HG03521 (cell line): Measurements from ENCODE around the gene PIEZO2.

Experiments
- ATAC-seq: cut with Tn5 transposase; IDR thresholded peaks from one replicate; pipeline ENCODE4 v1.9.1; 2021; ENCODE audit warnings: mild to moderate bottlenecking, moderate library complexity; ENCODE audit not compliant: unreplicated experiment

PIEZO2 gene

GRCh38 chr18:11034884-11035283 lies 114.5 kb downstream of the PIEZO2 start:
- ATAC-seq, result no peak

GRCh38 chr18:11033503-11033902 lies 115.9 kb downstream of the PIEZO2 start:
- no peak for ATAC-seq

GRCh38 chr18:11031966-11032365 lies 117.4 kb downstream of the PIEZO2 start:
- ATAC-seq, result no peak

GRCh38 chr18:11029021-11029420 lies 120.3 kb downstream of the PIEZO2 start:
- no peak for ATAC-seq

GRCh38 chr18:11027862-11028261 lies 121.5 kb downstream of the PIEZO2 start:
- ATAC-seq, result no peak

- ATAC-seq, result no peak
Measured at GRCh38 chr18:11025671-11026070, 123.7 kb downstream of the PIEZO2 start.

- ATAC-seq, result no peak
Measured at GRCh38 chr18:11024928-11025669, 124.3 kb downstream of the PIEZO2 start.

- ATAC-seq, result no peak
Measured at GRCh38 chr18:11021477-11021876, 127.9 kb downstream of the PIEZO2 start.

- no peak for ATAC-seq
Measured at GRCh38 chr18:11020877-11021414, 128.4 kb downstream of the PIEZO2 start.

GRCh38 chr18:11020161-11020853 lies 129.1 kb downstream of the PIEZO2 start:
- no peak for ATAC-seq

GRCh38 chr18:11019295-11020105 lies 129.9 kb downstream of the PIEZO2 start:
- no peak for ATAC-seq

- no peak for ATAC-seq
Measured at GRCh38 chr18:11009869-11010268, 139.5 kb downstream of the PIEZO2 start.

GRCh38 chr18:11009147-11009546 lies 140.2 kb downstream of the PIEZO2 start:
- no peak for ATAC-seq

- no peak for ATAC-seq
Measured at GRCh38 chr18:11008505-11008904, 140.9 kb downstream of the PIEZO2 start.

- ATAC-seq, result no peak
Measured at GRCh38 chr18:11005528-11005927, 143.8 kb downstream of the PIEZO2 start.

GRCh38 chr18:11004951-11005350 lies 144.4 kb downstream of the PIEZO2 start:
- ATAC-seq, result no peak

- no peak for ATAC-seq
Measured at GRCh38 chr18:11004294-11004693, 145.1 kb downstream of the PIEZO2 start.

GRCh38 chr18:11002796-11003195 lies 146.6 kb downstream of the PIEZO2 start:
- no peak for ATAC-seq

- ATAC-seq, result no peak
Measured at GRCh38 chr18:11002277-11002676, 147.1 kb downstream of the PIEZO2 start.

GRCh38 chr18:11000071-11000470 lies 149.3 kb downstream of the PIEZO2 start:
- ATAC-seq, result no peak

GRCh38 chr18:10997885-10998284 lies 151.5 kb downstream of the PIEZO2 start:
- no peak for ATAC-seq
